Raji (cell line): ENCODE data around the gene UCP2.
A peak's percentile ranks its signal among the peaks of the same experiment; 100 is the strongest.

Experiments used
- POLR2A ChIP-seq: IDR thresholded peaks from 2 replicates; pipeline ENCODE4 v1.6.1; 2011; ENCODE audit warnings: low read depth, low read length, control low read depth; ENCODE audit not compliant: insufficient read depth

The UCP2 gene

DNA sequence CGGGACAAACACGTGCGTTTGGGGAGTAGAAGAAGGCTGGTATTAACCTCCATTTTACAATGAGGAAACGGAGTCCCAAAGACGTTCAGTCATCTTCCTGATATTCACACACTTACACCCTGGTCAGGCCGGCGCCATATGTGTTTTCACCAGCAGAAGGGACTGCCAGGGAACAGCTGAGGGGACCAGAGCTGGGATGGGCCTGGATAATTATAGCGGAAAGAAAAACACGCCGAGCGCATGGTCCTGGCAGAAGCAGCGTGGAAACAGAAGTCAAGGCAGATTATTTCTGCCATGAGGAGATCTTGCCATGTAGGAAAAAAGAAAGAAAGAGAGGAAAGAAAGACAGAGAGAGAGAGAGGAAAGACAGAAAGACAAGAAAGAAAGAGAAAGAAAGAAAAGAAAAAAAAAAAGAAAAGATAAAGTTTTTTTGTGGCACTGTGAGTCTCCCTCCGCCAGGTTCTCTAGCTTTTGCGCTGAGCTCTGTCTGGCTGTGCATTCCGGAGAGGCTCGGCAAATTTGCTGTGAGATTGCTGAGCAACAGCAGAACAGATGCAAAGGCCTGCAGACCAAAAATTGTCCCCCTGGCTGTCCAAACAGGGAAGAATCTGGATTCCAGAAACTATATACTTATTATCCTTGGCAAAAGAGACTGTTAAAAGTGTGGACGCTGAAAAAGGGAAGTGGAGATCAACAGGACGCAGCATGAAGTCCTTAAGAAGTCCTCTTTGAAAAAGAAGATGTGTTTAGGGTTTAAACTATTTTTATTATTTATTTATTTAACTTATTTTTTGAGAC lies 1.3 kb upstream of the UCP2 start:
- no peak for TF ChIP-seq POLR2A

DNA sequence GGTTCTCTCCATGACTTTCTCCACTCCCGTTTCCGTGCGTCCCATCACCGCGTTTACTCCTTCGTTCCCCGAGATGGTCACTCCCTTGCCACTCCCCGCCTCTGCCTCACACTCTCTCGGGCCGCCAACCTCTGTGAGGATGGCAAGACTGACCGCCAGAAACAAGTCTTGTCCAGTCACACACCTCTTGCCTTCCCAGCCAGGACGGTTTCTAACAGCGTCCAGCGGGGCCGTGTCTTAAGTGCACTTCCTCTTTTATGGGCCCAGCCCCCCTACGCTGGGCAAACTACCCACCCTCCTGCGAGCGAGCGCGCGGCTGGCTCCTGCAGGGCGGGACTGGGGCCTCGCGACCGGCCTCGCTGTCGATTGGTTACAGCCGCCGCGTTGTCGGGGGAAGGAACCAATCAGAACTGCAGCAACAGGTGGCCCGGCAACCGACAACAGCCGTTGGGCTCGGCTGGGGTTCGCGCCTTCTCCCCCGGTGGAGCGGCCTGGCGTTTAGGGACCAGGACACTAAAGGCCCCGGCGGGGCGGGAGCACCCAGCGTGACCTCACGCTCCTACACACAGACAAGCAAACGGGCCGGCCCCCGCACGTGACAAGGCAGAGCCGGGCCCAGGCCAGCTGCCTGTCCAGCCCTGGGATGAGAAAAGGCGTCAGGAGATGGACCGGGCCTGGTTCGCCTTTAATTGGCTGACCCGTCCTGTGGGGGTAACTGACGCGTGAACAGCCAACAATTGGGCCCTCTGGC lies 522 bp upstream of the UCP2 start:
- TF ChIP-seq POLR2A, result peak; percentile 97

DNA sequence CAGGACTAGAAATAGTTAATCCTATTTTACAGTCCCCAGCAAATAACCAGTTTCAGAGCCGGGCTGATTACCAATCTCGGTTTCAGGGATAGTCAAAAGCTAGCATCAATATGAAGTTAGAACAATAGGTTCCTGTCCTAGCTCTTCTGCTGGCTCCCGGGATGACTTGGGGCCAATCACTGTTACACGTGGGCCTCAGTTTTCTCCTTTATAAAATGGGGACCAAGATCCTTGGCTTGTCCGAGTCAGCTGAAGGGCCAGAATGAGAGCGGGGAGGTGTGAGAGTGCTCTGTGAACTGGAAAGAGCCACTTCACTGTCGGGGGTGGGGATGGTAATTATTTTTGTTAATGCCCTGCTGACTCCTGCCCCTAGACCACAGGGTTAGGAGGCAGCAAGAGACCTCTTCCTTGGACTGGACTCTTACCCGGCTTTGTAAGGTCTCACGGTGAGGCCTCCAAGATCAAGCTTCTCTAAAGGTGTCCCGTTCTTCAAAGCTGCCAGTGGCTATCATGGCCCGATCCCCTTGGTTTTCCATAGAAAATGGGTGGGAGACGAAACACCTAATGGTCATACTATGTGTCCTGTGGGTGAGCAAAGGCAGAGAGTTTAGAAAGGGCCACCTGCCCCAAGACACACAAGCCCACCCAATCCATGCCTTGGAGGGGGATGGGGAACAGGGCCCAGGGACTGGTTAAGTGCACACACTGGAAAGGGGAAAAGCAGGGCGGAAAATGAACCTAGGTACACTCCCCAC lies 1.4 kb downstream of the UCP2 start:
- no peak for TF ChIP-seq POLR2A

DNA sequence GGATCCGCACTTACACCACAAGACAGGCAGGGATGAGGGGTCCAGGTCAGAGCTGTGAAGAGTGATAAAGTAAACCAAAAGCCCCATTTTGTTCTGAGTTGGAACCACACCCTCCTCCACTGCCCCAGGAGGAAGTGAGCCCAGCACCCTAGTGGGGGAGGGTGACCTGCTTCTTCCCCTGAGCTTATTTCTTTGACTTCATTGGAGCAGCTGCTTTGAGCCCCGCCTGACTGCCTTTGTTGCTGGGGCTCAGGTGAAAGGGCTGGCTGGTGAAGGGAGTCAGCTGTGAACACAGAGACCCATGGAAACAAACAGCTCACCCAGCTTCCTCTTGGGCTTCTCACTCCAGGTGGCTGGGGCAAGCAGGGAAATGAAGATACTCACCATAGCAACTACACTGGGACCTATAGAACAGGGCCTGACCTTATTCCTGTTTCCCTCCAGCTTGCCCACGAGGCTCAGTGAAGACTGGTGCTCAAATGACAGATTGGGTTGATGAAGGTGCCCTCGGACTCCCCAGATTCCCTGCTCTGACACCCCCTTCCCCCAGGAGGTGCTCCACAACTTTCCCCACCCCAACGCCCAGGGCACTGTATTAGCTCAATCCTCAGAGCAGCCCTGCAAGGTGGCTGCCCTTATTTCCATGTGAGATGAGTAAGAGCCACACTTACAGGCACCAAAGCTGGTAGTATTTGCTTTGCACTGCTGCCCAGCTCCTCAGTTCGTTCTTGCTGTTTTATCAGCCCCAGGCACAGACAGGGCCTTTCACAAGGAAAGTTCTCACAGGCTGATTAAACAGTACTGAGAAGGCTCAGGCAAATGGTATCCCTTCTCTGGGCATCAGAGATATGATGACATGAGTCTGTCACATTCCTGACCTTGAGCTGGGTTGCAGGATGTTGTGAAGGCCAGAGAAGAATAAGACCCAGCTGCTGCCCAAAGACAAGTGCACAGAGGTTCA lies 2.4 kb downstream of the UCP2 start:
- peak; percentile 59 for TF ChIP-seq POLR2A

DNA sequence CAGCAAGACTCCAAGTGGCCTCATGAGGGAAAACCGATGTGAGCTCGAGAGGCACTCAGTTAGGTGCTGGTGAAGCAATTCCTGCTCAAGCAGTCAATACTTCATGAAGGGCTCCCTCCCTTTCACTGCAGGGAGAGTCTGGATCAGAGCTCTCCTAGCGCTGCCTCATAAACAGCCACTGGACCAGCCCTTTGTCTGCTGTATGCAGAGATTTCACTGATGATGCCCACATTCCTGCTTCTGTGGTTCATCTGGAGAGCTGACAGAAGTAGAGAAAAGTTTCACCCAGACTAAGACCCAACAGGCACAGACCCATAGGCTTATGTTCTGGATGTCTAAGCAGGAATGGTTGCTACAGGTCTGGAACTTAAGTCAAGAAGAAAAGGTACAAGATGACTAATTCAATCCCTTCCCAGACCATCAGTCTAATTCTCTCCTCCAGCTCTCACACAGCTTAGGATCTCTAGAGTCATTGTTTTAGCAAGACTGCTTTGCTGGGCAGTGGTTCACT lies 4.0 kb downstream of the UCP2 start:
- no peak for TF ChIP-seq POLR2A

DNA sequence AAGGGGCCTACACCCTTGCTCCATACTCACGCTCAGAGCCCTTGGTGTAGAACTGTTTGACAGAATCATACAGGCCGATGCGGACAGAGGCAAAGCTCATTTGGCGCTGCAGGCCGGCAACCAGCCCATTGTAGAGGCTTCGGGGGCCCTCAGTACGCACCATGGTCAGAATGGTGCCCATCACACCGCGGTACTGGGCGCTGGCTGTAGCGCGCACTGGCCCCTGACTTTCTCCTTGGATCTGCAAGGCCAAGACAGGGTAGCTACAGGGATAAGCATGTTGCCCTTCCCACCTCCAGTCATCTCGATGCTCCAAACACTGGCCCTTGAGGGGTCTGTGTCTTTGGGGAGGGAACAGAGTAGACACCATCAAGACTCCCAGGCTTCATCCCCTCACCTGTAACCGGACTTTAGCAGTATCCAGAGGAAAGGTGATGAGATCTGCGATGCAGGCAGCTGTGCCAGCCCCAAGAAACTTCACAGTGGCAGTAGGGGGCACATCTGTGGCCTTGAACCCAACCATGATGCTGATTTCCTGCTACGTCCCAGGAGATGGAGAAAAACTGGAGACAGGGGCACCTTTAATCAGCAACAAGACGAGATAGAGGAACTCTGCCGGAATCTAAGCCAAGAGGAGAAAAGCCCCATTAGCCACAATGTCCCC lies 4.7 kb downstream of the UCP2 start:
- no peak for TF ChIP-seq POLR2A

DNA sequence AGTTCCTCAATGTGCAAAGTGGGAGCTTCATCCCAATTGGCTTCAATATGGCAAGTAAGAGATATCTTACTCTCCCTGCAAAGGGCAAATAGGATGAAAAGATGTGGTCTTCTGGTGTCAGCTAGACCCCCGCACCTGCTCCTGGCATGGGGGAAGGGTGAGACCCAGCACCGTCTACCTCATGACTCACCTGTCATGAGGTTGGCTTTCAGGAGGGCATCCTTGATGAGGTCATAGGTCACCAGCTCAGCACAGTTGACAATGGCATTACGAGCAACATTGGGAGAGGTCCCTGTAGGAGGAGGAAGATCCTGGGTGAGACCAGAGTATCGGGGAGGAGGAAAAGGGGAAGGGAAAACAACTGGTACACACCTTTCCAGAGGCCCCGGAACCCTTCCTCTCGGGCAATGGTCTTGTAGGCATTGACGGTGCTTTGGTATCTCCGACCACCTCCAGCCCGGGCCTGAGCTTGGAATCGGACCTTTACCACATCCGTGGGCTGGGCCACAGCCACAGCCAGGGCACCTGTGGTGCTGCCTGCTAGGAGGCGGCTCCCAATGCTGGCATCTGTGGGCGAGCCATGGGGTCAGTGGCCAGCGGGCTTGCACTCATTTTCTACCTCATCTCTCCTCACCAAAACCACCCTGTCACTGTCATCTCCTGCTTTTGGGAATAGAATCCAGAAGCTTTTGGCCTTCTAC lies 6.0 kb downstream of the UCP2 start:
- TF ChIP-seq POLR2A, result no peak

DNA sequence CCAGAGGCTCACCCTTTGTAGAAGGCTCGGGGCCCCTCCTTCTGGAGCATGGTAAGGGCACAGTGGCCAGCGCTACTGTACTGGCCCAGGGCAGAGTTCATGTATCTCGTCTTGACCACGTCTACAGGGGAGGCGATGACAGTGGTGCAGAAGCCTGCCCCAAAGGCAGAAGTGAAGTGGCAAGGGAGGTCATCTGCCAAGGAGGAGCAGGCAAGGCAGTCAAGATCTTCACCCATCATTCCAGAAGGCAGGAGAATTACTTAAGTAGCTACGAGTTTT lies 7.2 kb downstream of the UCP2 start:
- TF ChIP-seq POLR2A, result no peak

DNA sequence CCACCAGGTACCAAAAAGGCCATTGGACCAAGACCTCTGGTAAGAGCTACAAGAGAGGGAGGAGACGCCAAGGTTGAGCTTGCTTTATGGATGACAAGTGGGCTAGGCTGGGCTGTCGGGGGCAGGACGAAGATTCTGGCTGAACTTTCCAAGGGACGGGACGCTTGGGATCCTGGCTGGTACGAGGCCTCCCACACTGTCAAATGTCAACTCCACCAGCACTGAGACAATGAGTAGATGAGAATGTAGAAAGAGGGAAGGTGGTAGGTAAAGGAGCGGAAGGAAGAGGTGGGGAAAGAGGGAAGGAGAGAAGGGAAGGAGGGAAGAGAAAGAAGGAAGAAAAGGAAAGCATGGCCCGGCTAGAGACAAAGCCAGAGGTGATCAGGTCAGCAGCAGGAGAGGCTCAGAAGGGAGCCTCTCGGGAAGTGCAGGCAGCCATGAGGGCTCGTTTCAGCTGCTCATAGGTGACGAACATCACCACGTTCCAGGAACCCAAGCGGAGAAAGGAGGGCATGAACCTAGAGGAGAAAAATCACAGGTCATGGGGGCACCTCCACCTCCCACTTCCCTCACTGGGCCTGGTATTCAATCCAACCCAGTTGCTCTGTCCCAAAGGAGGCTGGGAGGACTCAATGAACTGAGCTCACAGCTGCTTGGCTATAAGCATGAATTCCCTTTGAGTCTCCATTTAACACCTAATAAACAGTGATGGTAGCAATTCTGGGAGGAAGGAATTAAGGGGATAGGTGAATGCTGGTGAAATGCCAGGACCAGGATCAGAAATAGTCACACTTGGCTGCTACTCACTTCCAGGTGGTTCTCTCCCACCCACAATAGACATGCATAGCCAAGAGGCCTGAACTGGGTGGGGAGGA lies 7.8 kb downstream of the UCP2 start:
- TF ChIP-seq POLR2A, result no peak

DNA sequence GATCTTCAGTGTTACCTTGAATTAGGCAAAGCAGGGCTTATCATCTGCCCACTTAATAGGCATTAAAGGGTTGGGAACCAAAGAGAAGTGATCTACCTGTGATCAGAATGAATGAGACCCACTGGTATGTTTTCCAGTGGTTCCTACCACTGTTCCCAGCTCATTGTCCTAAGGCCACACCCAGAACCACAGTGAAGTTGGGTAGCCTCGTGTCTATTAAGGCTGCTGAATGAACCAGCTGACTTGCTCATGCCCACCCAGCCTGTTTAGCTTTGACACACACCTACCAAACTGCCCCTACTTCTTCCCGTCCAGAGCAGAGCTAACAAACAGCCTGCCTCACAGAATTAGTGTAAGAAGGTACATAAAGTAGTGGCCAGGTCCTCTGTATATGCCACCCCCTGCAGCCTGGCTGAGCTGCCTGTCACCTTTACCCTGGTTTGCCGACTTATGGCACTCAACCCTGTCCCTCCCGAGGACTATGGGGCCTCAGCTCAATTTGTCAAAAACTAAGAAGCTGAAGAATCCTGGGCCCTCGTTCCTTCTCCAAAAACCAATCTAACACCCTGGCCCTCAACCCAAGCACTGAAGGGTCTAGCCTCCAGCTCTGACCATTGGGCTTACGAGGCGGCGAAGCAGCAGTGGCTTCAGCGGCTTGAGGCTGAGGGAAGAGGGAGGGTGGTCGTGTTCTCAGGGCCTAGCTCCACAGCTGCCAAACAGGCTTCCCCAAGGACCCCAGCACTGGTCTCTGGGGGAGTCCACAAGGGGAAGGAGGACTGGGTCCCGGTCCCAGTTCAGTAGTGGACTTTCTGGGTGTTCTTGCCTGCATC lies 9.8 kb downstream of the UCP2 start:
- peak; percentile 64 for TF ChIP-seq POLR2A

DNA sequence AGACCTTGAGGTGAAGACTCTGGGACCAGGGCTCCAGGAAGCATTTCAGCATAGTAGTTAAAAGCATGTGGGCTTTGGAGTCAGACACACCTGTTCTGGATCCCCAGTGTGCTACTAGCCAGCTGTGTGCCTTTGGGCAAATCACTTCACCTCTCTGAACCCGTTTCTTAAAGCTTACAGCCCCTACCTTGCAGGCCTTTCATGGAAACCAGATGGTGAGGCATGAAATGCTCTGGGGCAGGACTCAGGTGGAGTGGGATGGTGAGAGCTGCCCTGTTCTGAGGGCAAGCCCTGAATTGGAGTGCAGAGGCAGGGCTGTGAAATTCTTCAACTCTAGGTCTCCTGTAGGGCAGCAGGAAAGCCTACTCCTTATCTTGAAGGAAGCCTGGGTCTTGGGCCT lies 10.5 kb downstream of the UCP2 start:
- TF ChIP-seq POLR2A, result peak; percentile 67; the same call in 1 of the 2 replicates

DNA sequence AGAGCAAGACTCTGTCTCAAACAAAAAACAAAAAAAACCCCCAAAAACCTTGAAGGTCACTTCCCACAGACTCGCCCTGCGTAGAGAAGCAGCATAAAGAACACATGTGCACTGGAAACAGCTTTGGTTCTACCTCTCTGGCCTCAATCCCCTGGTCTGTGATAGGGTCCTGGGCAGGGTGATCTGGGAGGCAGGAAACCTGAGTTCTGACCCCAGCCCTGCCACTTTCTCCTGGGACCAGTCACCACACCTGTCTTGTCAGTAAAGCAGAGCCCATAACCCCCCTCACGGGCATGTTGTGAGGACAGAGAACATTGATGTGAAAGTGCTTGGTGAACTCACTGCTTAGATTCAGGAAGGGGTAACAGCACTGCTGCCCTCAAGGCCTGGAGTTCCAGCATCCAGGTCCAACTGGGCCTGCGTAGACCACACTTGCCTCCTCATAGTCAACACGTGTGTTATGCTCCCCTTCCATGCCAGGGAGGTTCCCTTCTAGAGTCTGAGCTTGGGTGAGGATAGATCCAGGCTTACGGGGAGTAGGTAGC lies 11.4 kb downstream of the UCP2 start:
- peak; percentile 91 for TF ChIP-seq POLR2A
